Peyer's patch (tissue), 4 donors: ENCODE measurements around the gene LTBP1.

Experiments used
- POLR2A ChIP-seq, 2 donors: fragments of 450-650 bp; IDR thresholded peaks; one replicate each; pipeline ENCODE4 v1.5.1; 2017; ENCODE audit warnings: antibody characterized with exemption in 2 of 2, mild to moderate bottlenecking in 2 of 2, moderate library complexity in 2 of 2
- TF ChIP-seq, protein P1 (sequence below), 6 experiments: fragments of 450-650 bp in 4 of 6; fragments of 200-600 bp in 2 of 6; sonication (generic) in 1 of 6; IDR thresholded peaks; one replicate each; pipeline ENCODE4 v1.5.1; 2017 to 2019; ENCODE audit warnings: antibody characterized with exemption in 6 of 6, mild to moderate bottlenecking in 3 of 6, moderate library complexity in 1 of 6

DNA sequence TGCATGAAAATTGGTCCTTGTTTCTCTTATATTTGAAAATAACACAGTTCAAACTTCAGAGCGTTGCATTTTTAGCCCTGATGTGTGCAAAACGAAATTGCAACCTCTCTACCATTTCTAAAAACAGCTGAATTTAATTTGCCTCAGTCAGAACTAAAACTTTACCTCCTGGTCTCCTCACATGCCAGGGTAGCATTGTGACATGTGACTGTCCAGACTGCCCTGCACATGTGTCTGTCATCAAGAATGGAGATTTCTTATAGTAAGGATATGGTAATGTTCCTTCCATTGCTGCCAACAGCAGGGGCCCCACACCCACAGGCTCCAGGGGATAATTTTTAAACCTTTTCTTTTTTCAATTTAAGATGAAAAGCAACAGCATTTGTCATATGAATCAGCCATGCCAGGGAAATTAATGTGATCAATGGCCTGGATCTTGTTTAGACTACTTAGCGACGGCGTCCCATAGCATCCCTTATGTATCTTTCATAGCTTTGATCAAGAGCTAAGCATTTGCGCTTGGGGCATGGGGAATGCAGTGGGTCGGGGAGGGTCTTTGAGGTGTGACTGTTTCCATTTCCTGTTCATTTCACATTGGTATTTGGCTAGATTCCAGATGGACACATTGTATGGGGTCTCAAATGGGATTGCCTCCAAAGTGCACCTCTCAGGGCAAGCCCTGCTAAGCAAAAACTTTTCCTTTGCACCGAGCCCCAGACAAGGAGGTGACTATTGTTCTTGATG, 437.3 kb downstream of the LTBP1 start:
- TF ChIP-seq, protein P1, sequence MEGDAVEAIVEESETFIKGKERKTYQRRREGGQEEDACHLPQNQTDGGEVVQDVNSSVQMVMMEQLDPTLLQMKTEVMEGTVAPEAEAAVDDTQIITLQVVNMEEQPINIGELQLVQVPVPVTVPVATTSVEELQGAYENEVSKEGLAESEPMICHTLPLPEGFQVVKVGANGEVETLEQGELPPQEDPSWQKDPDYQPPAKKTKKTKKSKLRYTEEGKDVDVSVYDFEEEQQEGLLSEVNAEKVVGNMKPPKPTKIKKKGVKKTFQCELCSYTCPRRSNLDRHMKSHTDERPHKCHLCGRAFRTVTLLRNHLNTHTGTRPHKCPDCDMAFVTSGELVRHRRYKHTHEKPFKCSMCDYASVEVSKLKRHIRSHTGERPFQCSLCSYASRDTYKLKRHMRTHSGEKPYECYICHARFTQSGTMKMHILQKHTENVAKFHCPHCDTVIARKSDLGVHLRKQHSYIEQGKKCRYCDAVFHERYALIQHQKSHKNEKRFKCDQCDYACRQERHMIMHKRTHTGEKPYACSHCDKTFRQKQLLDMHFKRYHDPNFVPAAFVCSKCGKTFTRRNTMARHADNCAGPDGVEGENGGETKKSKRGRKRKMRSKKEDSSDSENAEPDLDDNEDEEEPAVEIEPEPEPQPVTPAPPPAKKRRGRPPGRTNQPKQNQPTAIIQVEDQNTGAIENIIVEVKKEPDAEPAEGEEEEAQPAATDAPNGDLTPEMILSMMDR (IDR thresholded peaks at IDR 0.05), result no peak
- no peak for TF ChIP-seq POLR2A (IDR thresholded peaks at IDR 0.05)
